HTERT RPE-1 (cell line): ENCODE data around the gene SP3.

Source experiments
- in situ Hi-C: fragments of 300-500 bp; cut with MboI; formaldehyde crosslinking; loops from 4 replicates; pipeline ENCODE4 v1.14.3; 2020; ENCODE audit warnings: low sequenced_read_pairs

SP3 gene

DNA sequence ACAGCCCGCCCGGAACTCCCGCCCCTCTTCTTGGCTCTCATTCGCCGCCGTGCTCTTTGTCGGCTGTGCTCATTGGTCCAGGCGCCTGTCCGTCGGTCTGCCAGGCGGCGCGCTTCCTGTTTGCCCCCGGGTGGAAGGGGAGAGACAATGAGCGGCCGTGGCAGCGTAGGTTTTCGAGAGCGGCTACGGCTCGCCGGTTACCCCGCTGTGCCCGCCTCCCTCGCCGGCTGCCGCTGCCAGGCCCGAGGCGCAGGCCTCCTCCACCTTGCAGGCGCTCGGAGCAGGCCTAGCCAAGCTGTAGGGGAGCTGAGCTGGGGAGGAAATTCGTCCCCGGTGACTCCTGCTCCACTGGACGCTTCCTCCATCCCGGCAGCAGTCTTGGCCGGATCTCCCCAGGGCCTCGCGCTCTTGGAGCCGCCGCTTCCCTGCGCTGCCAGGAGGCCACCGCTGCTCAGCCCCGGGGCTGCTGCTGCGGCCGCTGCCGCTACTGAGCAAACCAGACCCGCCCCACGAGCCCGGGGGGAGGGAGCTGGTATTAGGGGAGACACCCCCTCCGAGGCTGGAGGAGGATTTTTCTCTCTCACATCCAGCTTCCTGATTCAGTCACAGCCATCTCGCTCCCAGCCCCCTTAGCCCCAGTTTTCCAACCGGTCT, at the start of gene SP3:
Gene SP3, minus strand, starts transcription at position 2 of the 654 bp plus-strand sequence. CDS start 202 bp downstream, outside the sequence.
- in situ Hi-C loops: no loop called here

DNA sequence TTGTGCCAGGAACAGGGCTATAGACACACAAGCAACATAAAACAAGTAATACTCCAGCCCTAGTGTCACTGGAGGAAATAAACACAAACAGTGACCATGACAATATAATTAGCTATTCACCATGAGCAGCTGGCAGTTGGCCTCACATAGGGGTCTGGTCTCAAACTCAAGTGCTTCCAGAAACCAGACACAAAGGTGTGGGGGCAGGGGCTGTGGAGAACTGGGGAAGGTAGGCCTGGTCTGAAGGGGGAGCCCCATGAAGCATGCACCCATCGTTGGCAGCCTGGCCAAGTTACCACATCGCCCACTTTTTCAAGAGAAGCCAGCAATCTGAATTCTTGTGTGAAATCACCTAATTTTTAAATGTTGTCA, 49.5 kb upstream of the SP3 start:
- in situ Hi-C loops: no loop called here

DNA sequence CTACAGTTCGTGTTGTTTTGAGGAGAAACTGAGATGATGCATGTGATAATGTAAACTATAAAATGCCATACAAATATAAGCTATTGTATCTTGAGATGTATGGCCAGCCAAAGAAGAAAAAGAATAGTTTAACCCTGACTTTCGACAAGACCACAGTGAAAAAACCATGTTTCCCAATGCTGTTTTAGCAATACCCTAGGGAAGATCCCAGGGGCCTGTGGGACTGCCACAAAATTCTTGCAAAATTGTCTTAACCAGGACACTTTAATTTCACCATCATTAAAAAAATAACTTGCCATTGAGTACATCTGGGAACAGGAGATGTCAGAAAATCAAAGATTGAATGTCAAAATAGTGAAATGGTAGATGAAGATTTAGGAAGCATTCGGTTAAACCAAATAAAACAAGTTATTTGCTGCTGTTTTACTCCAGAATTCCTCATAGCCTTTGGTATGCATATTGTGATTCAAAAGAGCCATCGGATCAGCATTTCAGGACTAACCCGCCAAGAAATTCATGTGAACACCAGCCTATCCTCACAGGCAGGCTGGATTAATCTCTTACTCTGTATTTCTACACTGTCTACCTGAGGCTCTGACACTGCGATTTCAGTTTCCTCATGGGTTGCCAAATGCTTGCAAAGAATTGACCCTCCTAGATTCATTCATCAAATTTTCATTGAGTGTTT, 49.0 kb upstream of the SP3 start:
- in situ Hi-C loops: no loop called here

GRCh38 chr2:174013315-174013751, 48.2 kb upstream of the SP3 start:
- in situ Hi-C loops: no loop called here

DNA sequence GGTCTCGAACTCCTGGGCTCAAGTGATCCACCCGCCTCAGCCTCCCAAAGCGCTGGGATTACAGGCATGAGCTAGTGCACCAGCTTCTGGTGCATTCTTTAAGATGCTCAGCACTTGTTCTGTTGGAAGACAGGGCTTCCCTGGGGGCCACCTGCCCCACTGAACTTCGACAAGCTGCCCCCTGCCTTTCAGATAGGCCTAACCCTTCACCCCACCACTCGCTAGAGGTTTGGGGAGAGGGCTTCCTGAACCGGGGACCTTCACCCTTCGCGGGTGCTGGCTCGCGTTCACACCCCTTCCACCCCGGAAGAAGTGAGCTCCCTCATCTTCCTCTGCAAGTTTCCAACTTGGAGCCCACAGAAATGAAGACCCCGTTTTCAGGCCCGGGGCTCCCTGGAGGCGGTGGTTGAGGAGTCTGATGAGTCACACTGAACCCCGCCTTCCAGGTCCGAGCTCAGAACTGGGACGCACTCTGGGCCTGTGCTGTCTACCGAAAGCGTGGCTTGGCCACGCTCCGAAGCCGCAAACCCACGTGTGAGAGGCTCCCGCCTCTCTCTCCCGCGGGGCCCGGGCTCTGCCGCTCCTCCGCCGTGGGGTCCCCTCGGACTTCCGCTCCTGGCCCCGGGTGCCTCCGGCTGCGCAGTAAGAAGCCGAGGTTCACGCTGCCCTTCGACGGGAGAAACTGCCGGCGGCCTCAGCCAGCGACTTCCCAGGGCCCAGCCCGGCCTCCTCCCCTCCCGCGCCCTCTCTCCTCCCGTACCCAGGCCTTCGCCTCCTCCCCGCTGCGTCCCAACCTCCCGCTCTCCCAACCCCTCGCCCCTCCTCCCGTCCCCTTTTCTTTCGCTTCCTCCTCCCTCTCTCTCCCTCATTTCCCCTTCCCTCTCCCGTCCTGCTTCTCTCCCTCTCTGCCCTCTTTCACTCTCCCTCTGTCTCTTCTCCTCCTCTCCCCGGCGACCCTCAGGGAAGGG, 47.5 kb upstream of the SP3 start:
- in situ Hi-C loops: no loop called here

DNA sequence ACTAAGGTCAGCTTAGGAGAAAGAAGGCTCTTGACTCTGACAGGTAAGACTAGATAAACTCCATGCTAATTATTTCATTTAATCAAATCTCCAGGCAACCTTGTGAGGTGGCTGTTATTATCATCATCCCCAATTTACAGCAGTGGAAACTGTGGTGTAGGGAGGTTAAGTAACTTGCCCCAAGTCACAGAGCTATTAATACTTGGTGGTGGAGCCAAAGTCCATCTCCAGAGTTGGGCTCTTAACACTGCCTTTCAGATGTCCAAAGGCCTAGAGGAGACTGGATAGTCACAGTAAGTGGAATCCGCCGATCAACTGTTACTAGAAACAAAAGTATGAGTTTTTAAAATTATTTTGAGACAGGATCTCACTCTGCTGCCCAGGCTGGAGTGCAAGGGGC, 46.6 kb upstream of the SP3 start:
- in situ Hi-C loops: no loop called here

GRCh38 chr2:174011173-174011572, 46.0 kb upstream of the SP3 start:
- in situ Hi-C loops: no loop called here

GRCh38 chr2:174009488-174010223, 44.5 kb upstream of the SP3 start:
- in situ Hi-C loops: no loop called here

DNA sequence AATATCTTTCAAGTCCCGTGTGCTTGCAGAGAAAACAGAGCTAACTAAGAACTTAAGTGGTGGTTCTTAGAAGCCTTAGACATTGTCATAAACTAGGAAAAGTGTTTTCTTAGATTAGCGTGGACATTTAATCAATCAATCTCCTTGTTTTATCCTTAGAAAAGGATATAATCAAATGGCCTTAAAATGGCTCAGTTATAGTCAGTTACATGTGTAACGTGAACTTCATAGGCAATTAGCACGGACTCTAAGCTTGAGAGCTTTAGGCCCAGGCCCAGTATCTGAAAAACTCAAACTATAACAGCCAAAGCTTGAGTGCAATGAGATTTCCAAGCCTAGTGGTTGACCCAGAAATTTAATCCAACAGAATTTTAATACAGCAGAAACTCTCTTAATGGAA, 43.5 kb upstream of the SP3 start:
- in situ Hi-C loops: no loop called here

DNA sequence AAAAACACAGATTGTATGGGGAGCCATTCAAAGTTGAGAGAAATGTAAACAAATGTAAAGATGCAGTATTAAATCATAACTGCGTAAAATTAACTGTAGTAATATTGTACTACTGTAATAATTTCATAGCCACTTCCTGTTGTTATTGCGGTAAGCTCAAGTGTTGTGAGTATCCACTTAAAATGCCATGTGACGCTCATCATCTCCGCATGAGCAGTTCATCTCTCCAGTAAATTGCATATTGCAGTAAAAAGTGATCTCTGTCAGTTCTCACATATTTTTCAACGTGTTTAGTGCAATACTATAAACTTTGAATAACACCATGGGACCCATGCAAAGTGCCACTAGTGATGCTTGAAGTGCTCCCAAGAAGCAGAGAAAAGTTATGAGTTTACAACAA, 41.8 kb upstream of the SP3 start:
- in situ Hi-C loops: no loop called here

DNA sequence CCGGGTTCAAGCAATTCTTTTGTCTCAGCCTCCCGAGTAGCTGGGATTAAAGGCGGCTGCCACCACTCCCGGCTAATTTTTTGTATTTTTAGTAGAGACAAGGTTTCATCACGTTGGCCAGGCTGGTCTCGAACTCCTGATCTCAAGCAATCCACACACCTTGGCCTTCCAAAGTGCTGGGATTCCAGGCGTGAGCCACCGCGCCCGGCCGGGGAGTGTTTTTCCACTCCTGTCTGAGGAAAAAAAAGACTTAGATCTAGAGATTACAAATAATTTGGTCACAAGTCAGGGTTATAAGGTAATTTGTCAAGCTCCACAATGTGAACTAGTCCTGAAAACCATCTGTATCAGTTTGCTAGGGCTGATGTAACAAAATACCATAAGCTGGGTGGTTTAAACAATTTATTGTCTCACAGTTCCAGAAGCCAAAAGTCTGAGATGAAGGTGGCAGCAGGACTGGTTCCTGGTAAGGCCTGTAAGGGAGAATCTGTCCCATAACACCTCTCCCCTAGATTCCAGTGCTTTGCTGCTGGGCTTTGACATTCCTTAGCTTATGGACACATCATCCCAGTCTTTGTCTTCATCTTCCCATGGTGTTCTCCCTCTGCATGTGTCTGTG, 40.7 kb upstream of the SP3 start:
- in situ Hi-C loops: no loop called here

DNA sequence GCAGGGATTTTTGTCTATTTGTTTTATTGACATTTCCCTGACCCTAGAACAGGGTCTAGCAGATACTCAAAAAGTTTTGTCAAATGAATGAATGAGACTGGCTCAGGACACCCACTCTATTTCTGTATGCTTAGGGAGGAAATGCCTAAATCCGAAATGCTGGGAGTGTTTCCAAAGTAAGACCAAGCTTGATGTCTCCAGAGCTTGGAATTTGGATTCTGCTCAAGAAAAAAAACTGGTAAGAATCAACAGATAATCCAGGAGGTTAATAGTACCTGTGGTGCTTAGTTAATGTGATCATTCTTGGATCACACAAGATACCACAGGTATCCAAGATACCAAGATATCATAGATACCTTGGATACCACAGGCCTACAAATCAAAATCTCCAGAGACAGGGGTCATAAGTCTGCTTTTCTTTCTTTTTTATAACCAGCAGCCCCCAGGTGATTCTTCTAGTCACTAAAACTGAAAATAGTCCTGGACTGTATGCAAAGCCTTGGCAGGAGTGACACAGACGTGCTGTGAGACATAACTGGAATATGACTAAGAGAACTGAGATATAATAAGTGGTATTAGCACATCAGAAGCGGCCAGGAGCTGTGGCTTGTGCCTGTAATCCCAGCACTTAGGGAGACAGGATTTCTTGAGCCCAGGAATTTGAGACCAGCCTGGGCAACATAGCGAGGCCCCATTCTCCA, 39.9 kb upstream of the SP3 start:
- in situ Hi-C loops: no loop called here

DNA sequence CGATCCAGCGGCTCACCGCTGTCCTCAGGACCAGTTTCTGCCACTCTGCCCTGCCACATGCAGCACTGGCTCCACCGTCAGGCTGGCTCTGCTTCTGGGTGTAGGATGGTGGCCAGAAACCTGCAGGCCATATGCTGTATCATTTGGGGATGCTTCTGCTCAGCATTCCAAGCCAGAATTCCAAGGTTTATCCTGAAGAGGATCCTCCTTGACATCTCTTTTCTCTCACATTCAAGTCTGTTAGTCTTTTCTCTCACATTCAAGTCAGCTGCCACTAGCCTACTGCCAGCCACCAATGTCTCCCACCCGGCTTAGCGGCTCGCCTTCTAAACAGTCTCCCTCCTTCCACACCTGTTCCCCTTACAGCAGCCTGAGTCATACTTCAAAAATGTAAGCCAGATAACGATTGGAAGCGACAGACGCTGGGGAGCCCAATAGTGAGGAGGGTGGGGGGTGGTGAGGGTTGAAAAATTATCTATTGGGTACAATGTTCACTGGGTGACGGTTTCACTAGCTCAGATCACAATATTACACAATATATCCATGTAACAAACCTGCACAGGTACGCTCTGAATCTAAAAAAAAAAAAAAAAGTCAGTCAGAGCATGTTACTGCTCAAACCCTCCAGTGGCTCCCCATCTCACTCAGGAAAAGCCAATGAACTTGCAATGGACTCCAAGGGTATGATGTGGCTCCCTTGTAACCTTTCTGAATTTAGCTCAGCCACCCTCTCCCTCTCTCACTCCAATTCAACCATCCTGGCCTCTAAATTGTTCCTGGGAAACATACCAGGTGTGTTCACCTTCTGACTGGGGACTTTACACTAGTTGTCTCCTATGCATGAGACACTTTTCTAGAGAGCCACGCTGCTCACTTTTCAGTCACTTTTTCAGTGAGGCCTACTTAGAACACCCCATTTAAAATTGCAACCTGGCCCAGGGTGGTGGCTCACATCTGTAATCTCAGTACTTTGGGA, 38.8 kb upstream of the SP3 start:
- in situ Hi-C loops: no loop called here

GRCh38 chr2:174002679-174003078, 37.5 kb upstream of the SP3 start:
- in situ Hi-C loops: no loop called here

- in situ Hi-C loops: no loop called here
Measured at GRCh38 chr2:174001107-174001506, 35.9 kb upstream of the SP3 start.

- in situ Hi-C loops: no loop called here
Measured at GRCh38 chr2:173999724-174000123, 34.6 kb upstream of the SP3 start.

- in situ Hi-C loops: no loop called here
Measured at GRCh38 chr2:173999272-173999671, 34.1 kb upstream of the SP3 start.

- in situ Hi-C loops: no loop called here
Measured at GRCh38 chr2:173998386-173998785, 33.2 kb upstream of the SP3 start.

- in situ Hi-C loops: no loop called here
Measured at GRCh38 chr2:173997753-173998152, 32.6 kb upstream of the SP3 start.
